GM12872 (cell line): ENCODE measurements around the gene OLFM3.

Experiments
- CTCF ChIP-seq: IDR thresholded peaks from 3 replicates; pipeline ENCODE4 v1.5.1; 2011; ENCODE audit warnings: low read depth, mild to moderate bottlenecking, low read length, moderate library complexity; ENCODE audit not compliant: insufficient read depth

Gene OLFM3

GRCh38 chr1:101854271-101854670 lies 142.5 kb downstream of the OLFM3 start:
- TF ChIP-seq CTCF, result no peak

- no peak for TF ChIP-seq CTCF
Measured at GRCh38 chr1:101852936-101853335, 143.8 kb downstream of the OLFM3 start.

GRCh38 chr1:101849356-101849755 lies 147.4 kb downstream of the OLFM3 start:
- no peak for TF ChIP-seq CTCF

GRCh38 chr1:101847626-101848025 lies 149.1 kb downstream of the OLFM3 start:
- no peak for TF ChIP-seq CTCF

GRCh38 chr1:101846820-101847219 lies 149.9 kb downstream of the OLFM3 start:
- no peak for TF ChIP-seq CTCF

GRCh38 chr1:101843160-101843559 lies 153.6 kb downstream of the OLFM3 start:
- TF ChIP-seq CTCF, result no peak

- TF ChIP-seq CTCF, result no peak
Measured at GRCh38 chr1:101841824-101842223, 154.9 kb downstream of the OLFM3 start.

- TF ChIP-seq CTCF, result no peak
Measured at GRCh38 chr1:101835988-101836387, 160.7 kb downstream of the OLFM3 start.
